Mucosa of stomach (tissue), 1 donor: ENCODE results near the gene HES6.
"Not testable (repeated sequence)": the region's sequence is repeated elsewhere in the genome, so short reads cannot be mapped to it uniquely, and the experiment has no call there.

ENCODE experiments used
- H3K27me3 ChIP-seq: one replicate; pipeline ENCODE4 v1.7.0; 2013; ENCODE audit warnings: mild to moderate bottlenecking, low read length; ENCODE audit not compliant: control insufficient read depth, insufficient read depth
- H3K36me3 ChIP-seq: one replicate; pipeline ENCODE4 v1.7.0; 2013; ENCODE audit warnings: low read length; ENCODE audit not compliant: control insufficient read depth, insufficient read depth
- H3K4me1 ChIP-seq: one replicate; pipeline ENCODE4 v1.7.0; 2013; ENCODE audit warnings: mild to moderate bottlenecking, low read length; ENCODE audit not compliant: control insufficient read depth, insufficient read depth
- H3K4me3 ChIP-seq: one replicate; pipeline ENCODE4 v1.7.0; 2013; ENCODE audit warnings: low read length
- H3K9ac ChIP-seq: one replicate; pipeline ENCODE4 v1.7.0; 2013; ENCODE audit warnings: mild to moderate bottlenecking, low read length, moderate library complexity
- H3K9me3 ChIP-seq: one replicate; pipeline ENCODE4 v1.7.0; 2013; ENCODE audit warnings: mild to moderate bottlenecking, low read length, moderate library complexity; ENCODE audit not compliant: control insufficient read depth
- donor health status: Pancreatic carcinoma.

The HES6 gene

DNA sequence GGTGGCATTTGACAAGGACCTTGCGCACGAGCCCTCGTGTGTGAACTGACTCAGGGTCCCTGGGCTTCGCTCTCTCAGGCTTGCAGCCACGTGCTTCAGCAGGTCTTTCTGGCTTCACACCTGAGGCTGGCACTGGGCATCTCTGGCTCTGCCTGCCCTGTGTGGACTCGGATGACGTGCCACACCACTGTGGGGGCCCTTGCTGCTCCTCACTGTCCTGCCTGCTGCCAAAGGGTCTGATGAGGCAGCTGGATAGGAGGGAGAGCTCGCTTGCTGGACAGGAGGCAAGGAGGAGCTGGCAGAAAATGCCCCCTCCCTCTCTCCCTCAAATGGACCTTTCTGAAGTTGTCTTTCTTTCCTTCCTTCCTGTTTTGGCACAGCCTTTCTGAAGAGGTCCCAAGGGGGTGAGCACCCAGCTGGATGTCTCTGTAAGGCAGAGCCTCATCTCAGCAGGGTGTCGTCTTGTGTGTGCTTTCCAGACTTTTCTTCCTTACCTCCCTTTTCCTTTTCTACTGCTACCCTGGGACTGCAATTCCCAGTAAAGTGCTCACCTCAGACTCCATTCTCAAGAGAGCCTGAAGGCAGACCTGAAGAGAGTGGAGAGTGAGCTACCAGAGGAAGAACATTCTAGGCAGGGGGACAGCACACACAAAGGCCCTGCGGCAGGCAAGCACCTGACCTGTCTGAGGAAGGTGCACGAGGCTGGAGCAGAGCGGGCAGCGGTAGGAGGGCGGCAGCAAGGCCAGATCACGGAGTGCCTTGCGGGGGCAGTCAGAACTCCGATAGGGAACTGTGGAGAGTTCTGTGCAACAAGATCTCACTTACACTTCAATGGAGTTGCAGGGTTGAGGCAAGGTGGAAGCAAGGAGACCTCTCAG is 43.3 kb upstream of the HES6 start:
- no peaks in the 10 kb centered on the region for H3K9me3 ChIP-seq
- peaks cover 3% of the 10 kb centered on the region for H3K36me3 ChIP-seq
- H3K4me3 ChIP-seq = no peak overlapping the region
- no peaks in the 10 kb centered on the region for H3K27me3 ChIP-seq
- no peak overlapping the region for H3K9ac ChIP-seq
- peaks cover 71% of the 10 kb centered on the region for H3K4me1 ChIP-seq

DNA sequence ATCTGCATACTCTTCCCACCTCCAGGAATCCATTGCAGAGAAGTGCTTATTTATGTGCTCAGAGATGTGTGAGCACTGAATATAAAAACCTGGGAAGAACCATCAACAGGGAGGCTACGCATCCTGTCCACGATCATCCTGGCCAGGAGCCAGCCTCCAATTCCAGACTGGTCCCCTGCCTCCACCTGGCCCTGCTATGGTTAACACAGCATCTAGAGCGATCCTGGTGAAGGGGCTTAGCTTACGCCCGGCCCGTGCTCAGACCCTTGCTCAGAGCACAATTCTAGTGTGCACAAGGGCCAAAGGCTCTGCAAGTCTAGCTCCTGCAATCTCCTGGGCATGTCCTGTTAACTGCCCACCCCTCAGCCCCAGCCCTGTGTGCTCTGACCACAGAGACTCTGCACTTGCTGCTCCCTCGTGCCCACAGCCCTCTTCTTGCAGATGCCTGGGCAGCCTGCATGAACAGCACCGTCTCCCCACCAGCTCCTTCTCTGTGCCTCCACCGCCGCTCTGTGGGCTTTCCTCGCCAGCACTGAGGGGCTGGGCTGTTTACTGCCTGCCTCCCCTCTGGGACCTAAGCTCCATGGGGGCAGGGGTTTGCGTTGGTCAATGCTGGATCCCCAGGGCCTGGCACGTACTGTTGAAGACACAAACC is 42.1 kb upstream of the HES6 start:
- Histone ChIP-seq H3K27me3 (no peaks in the 10 kb centered on the region), H3K9ac (no peak overlapping the region), H3K36me3 (peaks cover 3% of the 10 kb centered on the region), H3K9me3 (no peaks in the 10 kb centered on the region), H3K4me3 (no peak overlapping the region), H3K4me1 (peaks cover 70% of the 10 kb centered on the region)

DNA sequence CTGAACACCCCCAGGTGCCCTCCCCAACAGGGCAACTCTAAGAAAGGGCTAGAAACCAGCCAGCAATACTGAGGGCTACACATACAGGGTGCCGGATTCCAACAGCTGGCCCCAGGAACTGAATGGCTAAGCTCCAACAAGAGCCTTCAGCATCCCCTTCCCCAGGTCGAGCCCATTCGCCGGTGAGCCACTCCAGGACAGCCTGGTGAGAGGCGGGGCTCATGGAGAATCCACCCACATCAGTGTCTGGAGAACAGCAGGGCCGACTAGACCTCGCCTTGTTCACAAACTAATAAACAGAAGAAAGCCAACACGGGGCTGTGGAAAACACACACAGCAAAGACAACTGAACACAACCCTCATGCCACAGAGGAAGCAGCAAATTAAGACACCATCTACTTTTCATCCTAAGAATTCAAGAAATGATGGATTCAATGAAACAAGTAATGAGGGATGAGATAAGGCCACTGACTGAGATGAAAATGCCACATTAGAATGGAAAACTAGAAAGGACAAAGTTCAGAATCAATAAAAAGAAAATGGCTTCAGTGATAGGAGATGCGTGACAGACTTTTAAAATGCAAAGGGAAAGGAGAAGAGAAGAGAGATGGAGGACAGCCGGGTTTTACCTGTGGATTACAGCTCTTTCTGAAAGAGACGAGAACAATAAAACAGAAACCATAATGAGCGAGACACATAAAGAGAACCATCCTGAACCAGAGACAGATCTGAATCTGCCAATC is 40.4 kb upstream of the HES6 start:
- no peak overlapping the region for H3K9ac ChIP-seq

DNA sequence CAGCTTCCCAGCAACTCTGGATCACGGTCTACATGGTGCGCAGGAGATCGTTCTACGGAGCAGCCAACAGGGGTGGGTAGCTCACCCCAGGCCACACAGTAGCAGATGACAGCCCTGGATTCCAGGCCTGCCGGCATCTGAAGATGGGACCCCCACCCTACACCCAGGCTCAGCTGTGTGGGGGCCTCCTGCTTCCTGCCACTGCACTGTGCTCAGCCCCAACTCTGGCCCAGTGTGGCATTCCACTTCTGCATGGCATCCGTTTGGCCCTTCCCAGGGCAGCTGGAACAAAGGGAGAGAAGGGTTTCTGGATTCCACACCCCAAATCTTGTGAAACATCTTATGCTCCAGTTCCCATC is 39.5 kb upstream of the HES6 start:
- Histone ChIP-seq H3K36me3 (peaks cover 11% of the 10 kb centered on the region), H3K27me3 (no peaks in the 10 kb centered on the region), H3K4me3 (no peak overlapping the region), H3K4me1 (peaks cover 53% of the 10 kb centered on the region), H3K9ac (no peak overlapping the region), H3K9me3 (no peaks in the 10 kb centered on the region)

More for the DNA sequence above, 40.4 kb upstream of the HES6 start:
- Histone ChIP-seq H3K4me3 (no peak overlapping the region), H3K27me3 (no peaks in the 10 kb centered on the region), H3K9me3 (no peaks in the 10 kb centered on the region), H3K4me1 (peaks cover 53% of the 10 kb centered on the region), H3K36me3 (peaks cover 7% of the 10 kb centered on the region)

DNA sequence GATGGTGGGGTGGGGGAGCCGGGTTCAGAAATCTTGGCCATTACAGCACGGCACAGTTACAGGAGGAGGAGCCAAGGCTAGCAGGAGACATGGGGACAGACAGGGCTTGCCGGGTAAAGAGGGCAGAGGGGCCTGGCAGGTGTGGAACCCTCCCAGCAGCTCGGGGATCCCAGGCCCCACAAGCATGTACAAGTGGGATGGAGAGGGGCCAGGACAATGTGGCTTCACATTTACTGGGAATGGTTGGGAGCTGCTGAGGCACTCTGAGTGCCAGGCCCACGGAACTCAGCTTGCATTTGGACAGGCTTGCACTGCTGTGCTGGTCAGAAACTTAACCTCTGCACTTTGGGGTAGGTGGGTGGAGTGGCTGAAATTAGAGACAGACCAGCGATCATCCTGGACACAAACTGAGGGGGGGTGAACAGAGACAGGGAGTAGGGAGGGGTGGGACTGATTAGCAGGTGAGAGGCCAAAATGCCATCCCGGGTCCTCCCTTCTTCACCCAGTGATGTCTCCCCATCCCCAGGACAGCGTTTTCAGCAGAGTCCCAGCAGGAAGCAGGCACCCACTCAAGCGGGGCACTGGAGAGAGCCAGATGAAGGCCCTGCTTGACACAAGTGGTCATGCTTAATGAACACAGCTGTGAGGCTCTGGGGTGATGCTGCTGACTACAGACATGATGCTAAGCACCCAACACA is 38.9 kb upstream of the HES6 start:
- H3K27me3 ChIP-seq = no peaks in the 10 kb centered on the region
- H3K36me3 ChIP-seq = peaks cover 15% of the 10 kb centered on the region
- H3K4me1 ChIP-seq = peaks cover 52% of the 10 kb centered on the region
- no peak overlapping the region for H3K9ac ChIP-seq
- no peak overlapping the region for H3K4me3 ChIP-seq
- H3K9me3 ChIP-seq = no peaks in the 10 kb centered on the region

DNA sequence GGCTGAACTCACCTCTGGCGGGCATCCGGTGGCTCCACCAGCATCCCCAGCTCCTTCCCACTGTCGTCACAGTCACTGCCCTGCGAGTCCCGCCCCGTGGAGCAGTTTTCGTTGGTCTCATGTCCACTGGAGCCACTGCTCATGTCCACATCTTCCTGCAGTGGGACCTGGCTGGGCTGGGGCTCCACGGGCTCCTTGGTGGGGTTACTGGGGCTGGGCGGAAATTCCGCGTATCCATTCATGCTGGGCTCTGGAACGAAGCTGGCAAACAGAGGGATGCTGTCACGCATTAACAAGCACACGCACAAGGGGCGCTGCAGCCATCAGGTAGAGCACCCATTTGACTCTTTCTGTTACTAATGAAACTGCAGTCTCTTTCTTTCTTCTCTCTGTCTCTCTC is 37.9 kb upstream of the HES6 start:
- Histone ChIP-seq H3K27me3 (no peaks in the 10 kb centered on the region), H3K4me3 (no peak overlapping the region), H3K4me1 (peaks cover 44% of the 10 kb centered on the region), H3K9ac (no peak overlapping the region), H3K9me3 (no peaks in the 10 kb centered on the region), H3K36me3 (peaks cover 17% of the 10 kb centered on the region)

DNA sequence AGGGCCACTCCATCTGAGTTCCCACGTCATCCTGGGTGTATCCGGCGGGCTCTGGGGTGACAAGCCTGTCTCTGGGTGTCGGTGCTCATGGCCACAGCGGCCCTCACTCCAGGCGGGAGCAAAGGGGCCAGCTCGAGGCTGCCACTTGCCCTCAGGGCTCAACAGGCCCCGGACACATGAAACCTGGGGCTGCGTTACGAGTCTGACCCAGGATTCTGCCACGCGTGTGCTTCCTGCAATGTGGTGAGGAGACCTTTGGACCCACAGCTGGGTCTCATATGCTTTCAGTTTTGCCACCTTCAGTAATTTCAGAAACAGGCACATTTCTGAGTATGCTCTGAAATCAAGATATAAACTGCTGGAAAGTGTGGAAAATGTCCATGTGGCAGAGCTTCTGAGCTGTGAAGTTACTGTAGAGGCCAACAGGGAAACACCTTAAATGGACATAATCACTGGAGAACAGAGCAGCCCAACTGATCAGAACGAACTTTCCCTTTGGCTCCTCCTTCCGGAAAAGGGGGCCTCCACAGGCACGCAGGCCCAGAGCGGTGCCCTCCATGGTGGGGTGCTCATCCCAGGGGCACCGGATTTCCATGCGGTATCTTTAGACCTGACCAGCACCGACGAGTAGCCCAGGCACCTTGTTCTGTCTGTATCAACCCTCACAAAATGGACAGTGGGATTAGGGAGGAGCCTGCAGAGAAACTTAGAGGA is 34.5 kb upstream of the HES6 start:
- H3K9me3 ChIP-seq = no peaks in the 10 kb centered on the region
- no peak overlapping the region for H3K4me3 ChIP-seq
- no peak overlapping the region for H3K9ac ChIP-seq
- peaks cover 21% of the 10 kb centered on the region for H3K4me1 ChIP-seq
- H3K27me3 ChIP-seq = no peaks in the 10 kb centered on the region
- peaks cover 24% of the 10 kb centered on the region for H3K36me3 ChIP-seq

DNA sequence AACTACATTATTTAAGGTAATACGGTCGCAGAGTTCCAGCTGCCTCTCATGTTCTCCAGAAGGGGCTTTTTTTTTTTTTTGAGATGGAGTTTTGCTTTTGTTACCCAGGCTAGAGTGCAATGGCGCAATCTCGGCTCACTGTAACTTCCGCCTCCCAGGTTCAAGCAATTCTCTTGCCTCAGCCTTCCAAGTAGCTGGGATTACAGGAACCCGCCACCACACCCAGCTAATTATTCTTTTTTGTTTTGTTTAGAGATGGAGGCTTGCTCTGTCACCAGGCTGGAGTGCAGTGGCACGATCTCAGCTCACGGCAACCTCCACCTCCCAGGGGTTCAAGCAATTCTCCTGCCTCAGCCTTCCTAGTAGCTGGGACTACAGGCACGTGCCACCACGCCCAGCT is 33.6 kb upstream of the HES6 start:
- Histone ChIP-seq H3K36me3 (peaks cover 23% of the 10 kb centered on the region), H3K4me1 (peaks cover 20% of the 10 kb centered on the region)
- H3K27me3 ChIP-seq, H3K9me3 ChIP-seq, H3K4me3 ChIP-seq, H3K9ac ChIP-seq: not testable (repeated sequence)

DNA sequence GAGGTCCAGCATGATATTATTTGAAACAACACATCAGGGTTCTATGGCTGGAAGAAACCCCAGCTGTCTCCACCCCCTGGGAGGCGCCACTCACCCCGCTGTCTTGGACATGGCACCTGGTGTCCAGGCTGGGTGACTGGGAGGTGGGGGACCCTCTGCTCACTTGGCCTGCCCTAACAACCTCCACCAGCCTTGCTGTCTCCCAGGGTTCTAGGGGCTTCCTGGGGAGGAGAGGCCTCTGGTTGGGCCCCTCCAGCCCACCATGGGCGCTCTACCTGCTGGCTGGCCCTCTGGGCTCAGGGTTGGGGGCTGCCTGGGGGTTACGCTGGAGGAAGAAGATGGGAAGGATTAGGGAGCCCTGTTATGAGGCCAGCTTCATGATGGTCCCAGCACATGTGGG is 32.3 kb upstream of the HES6 start:
- Histone ChIP-seq H3K9ac (no peak overlapping the region), H3K27me3 (no peaks in the 10 kb centered on the region), H3K4me1 (peaks cover 14% of the 10 kb centered on the region), H3K9me3 (no peaks in the 10 kb centered on the region), H3K36me3 (peaks cover 29% of the 10 kb centered on the region), H3K4me3 (no peak overlapping the region)

DNA sequence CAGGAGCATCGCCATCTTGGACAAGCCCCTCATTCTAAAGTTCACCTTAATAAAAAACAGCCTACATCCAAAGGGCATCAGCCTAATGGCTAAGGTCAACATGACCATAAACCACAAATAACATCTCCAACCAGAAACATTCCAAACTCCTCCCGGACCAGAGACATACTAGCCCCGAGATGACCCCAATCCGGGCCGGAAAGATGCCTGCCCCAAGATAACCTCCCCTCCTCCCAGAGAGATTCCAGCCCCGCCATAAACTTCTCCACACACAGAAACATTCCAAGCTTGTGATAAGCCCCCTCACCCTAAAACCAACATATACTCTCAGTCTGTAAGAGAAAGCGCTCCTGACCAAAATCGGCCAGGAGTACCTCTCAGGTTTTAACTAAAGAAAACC is 31.8 kb upstream of the HES6 start:
- H3K9me3 ChIP-seq, H3K9ac ChIP-seq, H3K27me3 ChIP-seq, H3K4me3 ChIP-seq: not testable (repeated sequence)
- peaks cover 31% of the 10 kb centered on the region for H3K36me3 ChIP-seq
- H3K4me1 ChIP-seq = peaks cover 14% of the 10 kb centered on the region

DNA sequence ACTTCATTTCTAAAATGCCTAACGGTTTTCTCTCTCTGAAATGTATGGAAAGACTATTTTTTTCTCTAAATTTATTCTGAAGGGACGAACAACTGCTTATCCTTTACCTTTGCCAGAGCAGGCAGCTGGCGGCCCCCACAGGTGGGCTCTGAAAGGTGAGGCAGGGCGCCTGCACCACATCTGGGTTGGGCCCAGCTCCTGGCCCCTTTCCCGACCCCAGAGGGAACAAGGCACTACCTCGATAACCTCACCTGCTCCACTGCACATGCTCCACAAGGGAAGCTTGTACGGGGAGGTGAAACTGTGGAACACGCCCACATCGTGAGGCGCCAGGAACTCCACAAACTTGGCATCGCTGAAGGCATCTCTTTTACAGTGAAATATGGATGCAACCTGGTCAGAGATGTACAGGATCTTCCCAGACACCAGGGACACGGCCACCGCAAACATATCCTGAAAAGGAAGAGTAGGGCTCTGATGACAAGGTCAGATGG is 31.3 kb upstream of the HES6 start:
- no peak overlapping the region for H3K9ac ChIP-seq
- no peaks in the 10 kb centered on the region for H3K9me3 ChIP-seq
- H3K4me1 ChIP-seq = peaks cover 14% of the 10 kb centered on the region
- H3K36me3 ChIP-seq = peaks cover 31% of the 10 kb centered on the region
- no peaks in the 10 kb centered on the region for H3K27me3 ChIP-seq
- H3K4me3 ChIP-seq = no peak overlapping the region
